Measurements from ENCODE around the gene DDX17.

The DDX17 gene

GRCh38 chr22:38519453-38520250, 13.5 kb upstream of the DDX17 start:
- no peak for FAIRE-seq

GRCh38 chr22:38518620-38519019, 12.5 kb upstream of the DDX17 start:
- no peak for FAIRE-seq
- TF ChIP-seq POLR2AphosphoS5 (IDR thresholded peaks at IDR 0.05; ENCODE audit: low read depth, low read length) (no peak), POU2F2 (IDR thresholded peaks at IDR 0.05; ENCODE audit: low read depth, low read length) (no peak), POLR2A (IDR thresholded peaks at IDR 0.05; ENCODE audit: low read depth, low read length) (no peak)
- no peak for DNase-seq (ENCODE audit: insufficient read length, low spot score)

More at GRCh38 chr22:38519453-38520250, 13.5 kb upstream of the DDX17 start:
- no peak for DNase-seq (ENCODE audit: insufficient read length, low spot score)
- TF ChIP-seq SPI1 (IDR thresholded peaks at IDR 0.05; ENCODE audit: low read depth, low read length) (no peak), POLR2AphosphoS5 (IDR thresholded peaks at IDR 0.05; ENCODE audit: low read depth, low read length) (no peak), PAX5 (IDR thresholded peaks at IDR 0.05; ENCODE audit: insufficient read depth, low read length, severe bottlenecking) (no peak), TAF1 (IDR thresholded peaks at IDR 0.05; ENCODE audit: low read depth, low read length) (no peak), POLR2A (IDR thresholded peaks at IDR 0.05; ENCODE audit: low read depth, low read length) (no peak), POU2F2 (IDR thresholded peaks at IDR 0.05; ENCODE audit: low read depth, low read length) (no peak)

- DNase-seq (ENCODE audit: insufficient read length, low spot score) (peak; percentile 35), FAIRE-seq (peak; percentile 82)
These were observed 7.0 kb upstream of the DDX17 start for GRCh38 chr22:38513063-38513462.

GRCh38 chr22:38510416-38510970, 4.4 kb upstream of the DDX17 start:
- FAIRE-seq (no peak), DNase-seq (ENCODE audit: insufficient read length, low spot score) (no peak)
- no peak for TF ChIP-seq TAF1 (IDR thresholded peaks at IDR 0.05; ENCODE audit: low read depth, low read length)
- TF ChIP-seq SPI1 (IDR thresholded peaks at IDR 0.05; ENCODE audit: low read depth, low read length) = no peak
- TF ChIP-seq POU2F2 (IDR thresholded peaks at IDR 0.05; ENCODE audit: low read depth, low read length) = no peak
- TF ChIP-seq POLR2AphosphoS5 (IDR thresholded peaks at IDR 0.05; ENCODE audit: low read depth, low read length) = no peak
- TF ChIP-seq PAX5 (IDR thresholded peaks at IDR 0.05; ENCODE audit: insufficient read depth, low read length, severe bottlenecking) = no peak
- no peak for TF ChIP-seq POLR2A (IDR thresholded peaks at IDR 0.05; ENCODE audit: low read depth, low read length)

More at GRCh38 chr22:38513063-38513462, 7.0 kb upstream of the DDX17 start:
- TF ChIP-seq PAX5 (IDR thresholded peaks at IDR 0.05; ENCODE audit: insufficient read depth, low read length, severe bottlenecking) (no peak), POLR2AphosphoS5 (IDR thresholded peaks at IDR 0.05; ENCODE audit: low read depth, low read length) (no peak), POLR2A (IDR thresholded peaks at IDR 0.05; ENCODE audit: low read depth, low read length) (no peak), POU2F2 (IDR thresholded peaks at IDR 0.05; ENCODE audit: low read depth, low read length) (no peak), TAF1 (IDR thresholded peaks at IDR 0.05; ENCODE audit: low read depth, low read length) (no peak), SPI1 (IDR thresholded peaks at IDR 0.05; ENCODE audit: low read depth, low read length) (no peak)

- TF ChIP-seq POLR2A (IDR thresholded peaks at IDR 0.05; ENCODE audit: low read depth, low read length) = peak; percentile 53; the same call in 1 of the 2 replicates
- TF ChIP-seq PAX5 (IDR thresholded peaks at IDR 0.05; ENCODE audit: insufficient read depth, low read length, severe bottlenecking) = no peak
- DNase-seq (ENCODE audit: insufficient read length, low spot score) (peak; percentile 47), FAIRE-seq (no peak)
These were observed 482 bp downstream of the DDX17 start for GRCh38 chr22:38505541-38506117.

- peak; percentile 33 for DNase-seq (ENCODE audit: insufficient read length, low spot score)
These were observed 1.2 kb downstream of the DDX17 start for GRCh38 chr22:38504731-38505540.

GRCh38 chr22:38503021-38503420, 3.1 kb downstream of the DDX17 start:
- TF ChIP-seq TAF1 (IDR thresholded peaks at IDR 0.05; ENCODE audit: low read depth, low read length) (no peak), SPI1 (IDR thresholded peaks at IDR 0.05; ENCODE audit: low read depth, low read length) (no peak), POLR2AphosphoS5 (IDR thresholded peaks at IDR 0.05; ENCODE audit: low read depth, low read length) (peak; percentile 46; the same call in 1 of the 2 replicates), POU2F2 (IDR thresholded peaks at IDR 0.05; ENCODE audit: low read depth, low read length) (no peak), PAX5 (IDR thresholded peaks at IDR 0.05; ENCODE audit: insufficient read depth, low read length, severe bottlenecking) (no peak), POLR2A (IDR thresholded peaks at IDR 0.05; ENCODE audit: low read depth, low read length) (no peak)
- DNase-seq (ENCODE audit: insufficient read length, low spot score) = no peak
- no peak for FAIRE-seq

More at GRCh38 chr22:38504731-38505540, 1.2 kb downstream of the DDX17 start:
- peak; percentile 67 for FAIRE-seq
- TF ChIP-seq PAX5 (IDR thresholded peaks at IDR 0.05; ENCODE audit: insufficient read depth, low read length, severe bottlenecking) = no peak
- TF ChIP-seq POU2F2 (IDR thresholded peaks at IDR 0.05; ENCODE audit: low read depth, low read length) = no peak
- TF ChIP-seq SPI1 (IDR thresholded peaks at IDR 0.05; ENCODE audit: low read depth, low read length) = 0 out of 2 replicates have a peak, but pooled peaks have one; percentile 28
- TF ChIP-seq POLR2AphosphoS5 (IDR thresholded peaks at IDR 0.05; ENCODE audit: low read depth, low read length) = peak; percentile 48; the same call in 1 of the 2 replicates
- peak; percentile 47; the same call in 1 of the 2 replicates for TF ChIP-seq POLR2A (IDR thresholded peaks at IDR 0.05; ENCODE audit: low read depth, low read length)
- peak; percentile 69 for TF ChIP-seq TAF1 (IDR thresholded peaks at IDR 0.05; ENCODE audit: low read depth, low read length)

- FAIRE-seq (no peak), DNase-seq (ENCODE audit: insufficient read length, low spot score) (no peak)
- TF ChIP-seq TAF1 (IDR thresholded peaks at IDR 0.05; ENCODE audit: low read depth, low read length) (no peak), POLR2AphosphoS5 (IDR thresholded peaks at IDR 0.05; ENCODE audit: low read depth, low read length) (0 out of 2 replicates have a peak, but pooled peaks have one; percentile 40), POU2F2 (IDR thresholded peaks at IDR 0.05; ENCODE audit: low read depth, low read length) (no peak), POLR2A (IDR thresholded peaks at IDR 0.05; ENCODE audit: low read depth, low read length) (no peak), SPI1 (IDR thresholded peaks at IDR 0.05; ENCODE audit: low read depth, low read length) (no peak), PAX5 (IDR thresholded peaks at IDR 0.05; ENCODE audit: insufficient read depth, low read length, severe bottlenecking) (no peak)
These were observed 4.1 kb downstream of the DDX17 start for GRCh38 chr22:38501797-38502672.
